D721Med (cell line): ENCODE measurements around the gene RAPGEF3.
A peak's percentile ranks its signal among the peaks of the same experiment; 100 is the strongest.

ENCODE experiments used
- DNase-seq: peaks from one replicate; pipeline ENCODE4 v3.0.0; 2011; ENCODE audit warnings: low spot score; ENCODE audit not compliant: insufficient read length
- FAIRE-seq: peaks from 2 replicates; lab custom pipeline; 2011; peaks lifted over from hg19 to GRCh38; lab: Jason Lieb, UNC
- CTCF ChIP-seq: IDR thresholded peaks from 2 replicates; pipeline ENCODE4 v1.5.1; 2012; ENCODE audit warnings: mild to moderate bottlenecking, control low read depth; ENCODE audit not compliant: insufficient read depth; ENCODE audit errors: missing control alignments

The RAPGEF3 gene

GRCh38 chr12:47717443-47718193, 41.1 kb downstream of the RAPGEF3 start:
- TF ChIP-seq CTCF, result peak; percentile 21
- DNase-seq (no peak), FAIRE-seq (no peak)

GRCh38 chr12:47717046-47717442, 41.6 kb downstream of the RAPGEF3 start:
- no peak for TF ChIP-seq CTCF
- FAIRE-seq (no peak), DNase-seq (no peak)

- DNase-seq (no peak), FAIRE-seq (no peak)
- no peak for TF ChIP-seq CTCF
These were observed 42.7 kb downstream of the RAPGEF3 start for GRCh38 chr12:47715877-47716548.

- FAIRE-seq (no peak), DNase-seq (peak; percentile 68)
- peak; percentile 92 for TF ChIP-seq CTCF
These were observed 43.2 kb downstream of the RAPGEF3 start for GRCh38 chr12:47715393-47715876.

GRCh38 chr12:47714826-47715386, 43.8 kb downstream of the RAPGEF3 start:
- DNase-seq (no peak), FAIRE-seq (no peak)
- TF ChIP-seq CTCF, result no peak

- no peak for TF ChIP-seq CTCF
- no peak for DNase-seq
- FAIRE-seq, result no peak
These were observed 46.5 kb downstream of the RAPGEF3 start for GRCh38 chr12:47712171-47712570.

- FAIRE-seq (no peak), DNase-seq (no peak)
- no peak for TF ChIP-seq CTCF
These were observed 47.2 kb downstream of the RAPGEF3 start for GRCh38 chr12:47711448-47711847.
